HG03432 (cell line): Measurements from ENCODE around the gene SLU7.

Experiments used
- ATAC-seq: cut with Tn5 transposase; IDR thresholded peaks from one replicate; pipeline ENCODE4 v1.9.1; 2021; ENCODE audit warnings: mild to moderate bottlenecking, moderate library complexity; ENCODE audit not compliant: unreplicated experiment

Gene SLU7

GRCh38 chr5:160367885-160368284 is 51.0 kb downstream of the SLU7 start:
- ATAC-seq: no peak

GRCh38 chr5:160367261-160367660 is 51.6 kb downstream of the SLU7 start:
- no peak for ATAC-seq

DNA sequence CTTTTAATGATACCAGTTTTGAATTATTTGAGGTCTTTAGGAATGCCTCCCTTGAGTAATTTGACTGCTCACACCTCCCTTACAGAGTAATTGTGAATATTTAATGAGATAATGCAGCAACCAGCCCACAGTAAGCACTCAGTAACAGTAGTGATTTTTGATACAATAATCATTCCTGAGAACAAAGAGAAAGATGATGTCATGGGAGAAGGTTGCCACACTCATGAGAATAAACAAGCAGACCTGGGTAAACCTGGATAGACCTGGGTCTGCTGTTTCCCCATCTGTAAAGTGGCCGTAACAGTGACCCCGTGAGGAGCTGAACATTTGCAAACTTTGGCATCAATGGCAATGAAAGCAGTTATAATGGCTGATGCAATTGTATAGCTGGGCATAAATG is 52.7 kb downstream of the SLU7 start:
- no peak for ATAC-seq

- no peak for ATAC-seq
Measured at GRCh38 chr5:160363660-160364395, 55.1 kb downstream of the SLU7 start.

- ATAC-seq: no peak
Measured at GRCh38 chr5:160363211-160363610, 55.7 kb downstream of the SLU7 start.

- no peak for ATAC-seq
Measured at GRCh38 chr5:160361624-160362228, 57.2 kb downstream of the SLU7 start.

GRCh38 chr5:160360310-160360709 is 58.6 kb downstream of the SLU7 start:
- no peak for ATAC-seq

GRCh38 chr5:160359816-160360215 is 59.1 kb downstream of the SLU7 start:
- no peak for ATAC-seq

GRCh38 chr5:160359242-160359641 is 59.6 kb downstream of the SLU7 start:
- ATAC-seq: no peak

DNA sequence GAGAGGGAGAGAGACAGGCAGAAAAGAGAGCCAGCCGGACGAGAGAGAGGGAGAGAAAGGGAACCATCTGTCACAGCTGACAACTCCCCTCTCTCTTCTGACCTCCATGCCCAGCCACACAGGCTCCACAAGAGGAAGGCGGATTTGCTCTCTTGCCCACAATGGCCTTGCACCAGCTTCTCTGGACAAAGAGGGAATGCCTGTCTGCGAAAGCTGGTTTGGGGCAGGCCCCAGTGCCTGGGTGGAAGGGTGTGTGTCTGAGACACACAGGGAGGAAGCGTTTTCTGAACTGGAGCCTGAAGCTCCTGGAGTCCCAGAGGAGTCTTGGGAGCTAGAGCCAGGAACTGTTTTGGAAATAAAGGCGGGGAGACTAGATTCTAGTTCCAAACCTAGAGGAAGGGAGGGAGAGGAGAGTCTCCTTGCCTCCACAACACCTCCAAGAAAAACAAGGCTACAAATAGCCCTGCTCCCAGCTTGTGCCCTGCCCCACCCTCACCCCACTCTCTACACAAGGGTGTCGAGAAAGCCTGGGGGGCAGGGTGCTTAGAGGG is 60.9 kb downstream of the SLU7 start:
- ATAC-seq: no peak

- no peak for ATAC-seq
Measured at GRCh38 chr5:160357394-160357793, 61.5 kb downstream of the SLU7 start.

GRCh38 chr5:160356550-160357347 is 62.1 kb downstream of the SLU7 start:
- no peak for ATAC-seq

GRCh38 chr5:160354666-160355065 is 64.2 kb downstream of the SLU7 start:
- ATAC-seq: no peak

GRCh38 chr5:160353379-160353778 is 65.5 kb downstream of the SLU7 start:
- ATAC-seq: no peak

- ATAC-seq: no peak
Measured at GRCh38 chr5:160352308-160352707, 66.6 kb downstream of the SLU7 start.
